GM21526 (cell line): ENCODE measurements around the gene TEF.
"Not testable (repeated sequence)": the region's sequence is repeated elsewhere in the genome, so short reads cannot be mapped to it uniquely, and the experiment has no call there.

Experiments
- ATAC-seq: cut with Tn5 transposase; IDR thresholded peaks from one replicate; pipeline ENCODE4 v1.9.1; 2021; ENCODE audit warnings: moderate library complexity; ENCODE audit not compliant: unreplicated experiment, low FRiP score

TEF gene

GRCh38 chr22:41380993-41381328 lies 781 bp upstream of the TEF start:
- ATAC-seq, result peak; percentile 7

GRCh38 chr22:41382098-41382578 lies 396 bp downstream of the TEF start:
- peak; percentile 22 for ATAC-seq

GRCh38 chr22:41382610-41383009 lies 868 bp downstream of the TEF start:
- no peak for ATAC-seq

- no peak for ATAC-seq
Observed at GRCh38 chr22:41383085-41383484, 1.3 kb downstream of the TEF start.

- no peak for ATAC-seq
Observed at GRCh38 chr22:41384128-41384527, 2.4 kb downstream of the TEF start.

GRCh38 chr22:41387341-41387740 lies 5.6 kb downstream of the TEF start:
- ATAC-seq, result no peak

- no peak for ATAC-seq
Observed at GRCh38 chr22:41394012-41394356, 12.2 kb downstream of the TEF start.

- no peak for ATAC-seq
Observed at GRCh38 chr22:41395531-41396240, 13.9 kb downstream of the TEF start.

GRCh38 chr22:41397143-41397811 lies 15.5 kb downstream of the TEF start:
- no peak for ATAC-seq

GRCh38 chr22:41398921-41399320 lies 17.2 kb downstream of the TEF start:
- ATAC-seq, result no peak

GRCh38 chr22:41401781-41402648 lies 20.3 kb downstream of the TEF start:
- no peak for ATAC-seq

GRCh38 chr22:41402851-41403250 lies 21.1 kb downstream of the TEF start:
- ATAC-seq, result not testable (repeated sequence)

- ATAC-seq, result no peak
Observed at GRCh38 chr22:41403532-41404318, 22.0 kb downstream of the TEF start.

- ATAC-seq, result no peak
Observed at GRCh38 chr22:41405588-41405987, 23.8 kb downstream of the TEF start.

GRCh38 chr22:41406410-41406809 lies 24.7 kb downstream of the TEF start:
- no peak for ATAC-seq

GRCh38 chr22:41407433-41407832 lies 25.7 kb downstream of the TEF start:
- ATAC-seq, result no peak

- no peak for ATAC-seq
Observed at GRCh38 chr22:41408665-41409064, 26.9 kb downstream of the TEF start.

GRCh38 chr22:41410311-41410751 lies 28.6 kb downstream of the TEF start:
- no peak for ATAC-seq

GRCh38 chr22:41411021-41411851 lies 29.5 kb downstream of the TEF start:
- ATAC-seq, result no peak

GRCh38 chr22:41415554-41415953 lies 33.8 kb downstream of the TEF start:
- ATAC-seq, result no peak
